Thoracic aorta endothelial cell (primary cell): ENCODE measurements around the gene LCE1F. TPM values are rescaled to one million over a fixed set of nuclear protein-coding genes. Genes with fewer than 3 reads are reported as not detected.

ENCODE experiments used
- total RNA-seq: library from RNA; depleted of rRNA; stranded (reverse); fragments of >200 nt; gene quantifications from 2 replicates; pipeline ENCODE4 v1.2.3, GENCODE V29; 2012

Gene LCE1F, protein sequence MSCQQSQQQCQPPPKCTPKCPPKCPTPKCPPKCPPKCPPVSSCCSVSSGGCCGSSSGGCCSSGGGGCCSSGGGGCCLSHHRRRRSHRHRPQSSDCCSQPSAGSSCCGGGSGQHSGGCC
- not detected in 2 replicates for total RNA-seq

DNA sequence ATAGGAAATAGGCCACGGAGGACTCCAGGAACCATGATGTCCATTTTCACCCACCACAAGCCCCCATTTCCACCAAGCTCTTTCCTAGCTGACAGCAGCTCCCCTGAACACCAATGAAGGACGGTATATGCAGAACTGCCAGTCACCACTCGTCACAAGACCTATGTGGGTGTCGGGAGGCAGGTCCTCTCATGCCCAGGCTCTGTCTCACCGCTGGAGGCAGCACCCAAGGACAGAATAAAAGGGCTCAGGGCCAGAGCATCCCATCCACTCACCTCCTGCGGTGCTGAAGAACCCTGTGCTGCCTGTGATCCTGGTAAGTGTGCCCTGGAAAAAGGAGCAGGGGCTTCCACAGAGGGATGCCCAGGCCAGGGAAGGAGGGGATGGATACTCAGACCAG lies at the start of gene LCE1F:
Gene LCE1F, plus strand, starts transcription at position 266 of the 400 bp plus-strand sequence. CDS start 1,232 bp downstream, outside the sequence.

DNA sequence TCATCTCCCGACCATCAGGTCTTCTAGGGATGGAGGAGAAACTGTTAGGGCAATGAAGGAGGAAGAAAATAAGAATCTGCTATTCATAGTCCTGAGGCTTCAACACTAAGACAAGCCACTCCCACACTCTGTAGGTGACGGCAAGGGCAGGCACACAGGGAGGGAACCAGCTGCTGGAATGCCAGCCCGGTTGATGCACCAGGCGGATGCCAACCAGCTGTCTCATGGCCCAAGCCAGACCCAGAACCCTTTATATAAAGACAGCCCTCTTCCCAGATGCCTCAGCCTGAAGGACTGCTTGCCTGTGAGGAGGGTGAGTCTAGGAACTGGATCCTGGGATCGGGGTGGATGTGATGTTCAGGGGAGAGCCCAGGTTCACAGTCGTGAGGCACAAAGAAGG lies 17.2 kb upstream of the LCE1F start, which contains the start of gene KPRP:
Gene KPRP, plus strand, starts transcription at position 279 of the 400 bp plus-strand sequence. CDS start 1,564 bp downstream, outside the sequence.

DNA sequence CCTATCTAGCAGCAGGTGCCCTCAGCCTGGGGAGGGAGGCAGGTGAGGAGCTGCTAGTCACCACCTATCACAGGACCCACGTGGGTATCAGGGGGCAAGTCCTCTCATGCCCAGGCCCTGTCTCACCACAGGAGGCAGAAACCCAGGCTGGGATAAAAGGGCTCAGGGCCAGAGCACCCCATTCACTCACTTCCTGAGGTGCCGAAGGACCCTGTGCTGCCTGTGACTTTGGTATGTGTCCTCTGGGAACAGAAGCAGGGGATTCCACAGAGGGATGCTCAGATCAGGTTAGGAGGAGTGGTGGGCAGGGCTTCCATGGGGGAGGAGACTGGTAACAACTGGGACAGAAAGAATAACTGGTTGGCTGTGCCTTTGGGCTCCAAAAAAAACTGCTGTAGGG lies 11.1 kb downstream of the LCE1F start, which contains the start of gene LCE1E:
Gene LCE1E, plus strand, starts transcription at position 181 of the 400 bp plus-strand sequence. CDS start 1,043 bp downstream, outside the sequence.

DNA sequence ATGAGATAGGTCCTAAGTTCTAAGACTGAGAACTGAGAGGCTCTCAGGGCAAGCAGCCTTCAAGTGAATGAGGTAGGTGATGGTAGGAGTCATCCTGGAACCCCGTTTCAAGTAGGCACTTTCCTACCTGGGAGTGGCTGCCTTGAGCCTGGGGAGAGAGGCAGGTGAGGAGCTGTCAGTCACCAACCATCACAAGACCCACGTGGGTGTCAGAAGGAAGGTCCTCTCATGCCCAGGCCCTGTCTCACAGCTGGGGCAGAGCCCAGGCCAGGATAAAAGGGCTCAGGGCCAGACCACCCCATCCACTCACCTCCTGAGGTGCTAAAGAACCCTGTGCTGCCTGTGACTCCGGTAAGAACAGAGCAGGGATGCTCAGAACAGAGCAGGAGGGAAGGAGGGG lies 21.5 kb downstream of the LCE1F start, which contains the start of gene LCE1D:
Gene LCE1D, plus strand, starts transcription at position 301 of the 400 bp plus-strand sequence. CDS start 1,074 bp downstream, outside the sequence.

DNA sequence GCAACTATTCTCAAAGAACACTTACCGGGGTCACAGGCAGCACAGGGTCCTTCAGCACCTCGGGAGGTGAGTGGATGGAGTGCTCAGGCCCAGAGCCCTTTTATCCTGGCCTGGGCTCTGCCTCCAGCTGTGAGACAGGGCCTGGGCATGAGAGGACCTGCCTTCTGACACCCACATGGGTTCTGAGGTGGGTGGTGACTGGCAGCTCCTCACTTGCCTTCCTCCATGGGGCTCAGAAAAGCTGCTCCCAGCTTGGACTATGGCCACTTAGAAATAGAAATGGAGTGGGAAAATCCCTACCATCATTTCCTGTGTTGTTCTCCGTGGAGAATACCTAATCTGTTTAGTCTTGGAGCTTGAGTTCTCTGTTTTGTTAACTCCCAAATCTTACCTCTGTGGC lies 31.6 kb downstream of the LCE1F start, which contains the start of gene LCE1C:
Gene LCE1C, minus strand, starts transcription at position 76 of the 400 bp plus-strand sequence. CDS start 1,173 bp downstream, outside the sequence.

DNA sequence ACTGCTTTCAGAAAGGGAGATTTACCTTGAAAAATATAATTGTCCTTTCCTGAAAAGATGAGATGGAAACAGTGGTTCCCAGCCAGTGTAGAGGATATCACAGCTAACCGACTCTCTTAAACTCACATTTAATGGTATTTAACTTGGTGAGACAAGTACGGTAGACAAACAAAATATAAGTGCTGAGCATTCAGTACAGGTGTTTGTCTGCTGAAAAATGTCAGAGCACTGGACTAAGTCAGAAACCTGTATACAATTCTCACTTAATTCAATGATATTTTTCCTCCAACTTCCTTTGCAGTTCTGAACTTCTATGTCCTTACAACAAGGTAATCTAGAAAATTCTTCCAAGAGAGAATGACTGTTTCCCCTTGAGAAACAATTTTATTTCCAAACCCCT lies 36.7 kb downstream of the LCE1F start, which contains the start of gene LCE1B:
Gene LCE1B, plus strand, starts transcription at position 301 of the 400 bp plus-strand sequence. CDS start 476 bp downstream, outside the sequence.

Other genes starting within 250 kb of the LCE1F start
- not detected in 2 replicates for gene LCE3E, start 208.4 kb upstream of the LCE1F start, total RNA-seq
- gene LCE3D, start 194.6 kb upstream of the LCE1F start, total RNA-seq: not detected in 2 replicates
- not detected in 2 replicates for gene LCE3C, start 174.9 kb upstream of the LCE1F start, total RNA-seq
- gene LCE3B, start 161.3 kb upstream of the LCE1F start, total RNA-seq: not detected in 2 replicates
- not detected in 2 replicates for gene LCE3A, start 152.0 kb upstream of the LCE1F start, total RNA-seq
- gene LCE2D, start 111.8 kb upstream of the LCE1F start, total RNA-seq: not detected in 2 replicates
- not detected in 2 replicates for gene LCE2C, start 99.9 kb upstream of the LCE1F start, total RNA-seq
- not detected in 2 replicates for gene LCE2B, start 89.0 kb upstream of the LCE1F start, total RNA-seq
- gene LCE2A, start 76.8 kb upstream of the LCE1F start, total RNA-seq: not detected in 2 replicates
- gene LCE4A, start 67.0 kb upstream of the LCE1F start, total RNA-seq: not detected in 2 replicates
- not detected in 2 replicates for gene KPRP, start 17.1 kb upstream of the LCE1F start, total RNA-seq
- gene LCE1E, start 11.1 kb downstream of the LCE1F start, total RNA-seq: not detected in 2 replicates
- not detected in 2 replicates for gene LCE1D, start 21.6 kb downstream of the LCE1F start, total RNA-seq
- gene LCE1C, start 31.5 kb downstream of the LCE1F start, total RNA-seq: not detected in 2 replicates
- gene LCE1B, start 36.8 kb downstream of the LCE1F start, total RNA-seq: 0.22 TPM in 1 of 2 replicates, not detected in the other
- gene LCE1A, start 52.3 kb downstream of the LCE1F start, total RNA-seq: not detected in 2 replicates
- gene LCE6A, start 67.7 kb downstream of the LCE1F start, total RNA-seq: not detected in 2 replicates
- not detected in 2 replicates for gene LCE7A, start 84.9 kb downstream of the LCE1F start, total RNA-seq
- gene SMCP, start 103.2 kb downstream of the LCE1F start, total RNA-seq: not detected in 2 replicates
- gene IVL, start 133.4 kb downstream of the LCE1F start, total RNA-seq: not detected in 2 replicates
- not detected in 2 replicates for gene SPRR5, start 172.1 kb downstream of the LCE1F start, total RNA-seq
- gene SPRR4, start 195.5 kb downstream of the LCE1F start, total RNA-seq: not detected in 2 replicates
- not detected in 2 replicates for gene SPRR1A, start 208.9 kb downstream of the LCE1F start, total RNA-seq
- not detected in 2 replicates for gene SPRR3, start 226.6 kb downstream of the LCE1F start, total RNA-seq